Prostate gland (tissue), 2 donors: ENCODE measurements around the gene C11orf21.

Experiments used
- POLR2A ChIP-seq: fragments of 450-650 bp; IDR thresholded peaks from one replicate; pipeline ENCODE4 v1.6.1; 2016; ENCODE audit warnings: antibody characterized with exemption, mild to moderate bottlenecking
- POLR2AphosphoS5 ChIP-seq: sonication (generic); formaldehyde crosslinking; IDR thresholded peaks from one replicate; pipeline ENCODE4 v1.6.1; 2017; ENCODE audit warnings: antibody characterized with exemption
- TF ChIP-seq, protein P1 (sequence below), 4 experiments: fragments of 200-600 bp in 2 of 4; fragments of 450-650 bp in 2 of 4; sonication (generic) in 2 of 4; IDR thresholded peaks; 1 replicate in 3 of 4; 2 replicates in 1 of 4; pipeline ENCODE4 v1.5.1; 2016 to 2019; ENCODE audit warnings: antibody characterized with exemption in 4 of 4, mild to moderate bottlenecking in 2 of 4, moderate library complexity in 2 of 4

DNA sequence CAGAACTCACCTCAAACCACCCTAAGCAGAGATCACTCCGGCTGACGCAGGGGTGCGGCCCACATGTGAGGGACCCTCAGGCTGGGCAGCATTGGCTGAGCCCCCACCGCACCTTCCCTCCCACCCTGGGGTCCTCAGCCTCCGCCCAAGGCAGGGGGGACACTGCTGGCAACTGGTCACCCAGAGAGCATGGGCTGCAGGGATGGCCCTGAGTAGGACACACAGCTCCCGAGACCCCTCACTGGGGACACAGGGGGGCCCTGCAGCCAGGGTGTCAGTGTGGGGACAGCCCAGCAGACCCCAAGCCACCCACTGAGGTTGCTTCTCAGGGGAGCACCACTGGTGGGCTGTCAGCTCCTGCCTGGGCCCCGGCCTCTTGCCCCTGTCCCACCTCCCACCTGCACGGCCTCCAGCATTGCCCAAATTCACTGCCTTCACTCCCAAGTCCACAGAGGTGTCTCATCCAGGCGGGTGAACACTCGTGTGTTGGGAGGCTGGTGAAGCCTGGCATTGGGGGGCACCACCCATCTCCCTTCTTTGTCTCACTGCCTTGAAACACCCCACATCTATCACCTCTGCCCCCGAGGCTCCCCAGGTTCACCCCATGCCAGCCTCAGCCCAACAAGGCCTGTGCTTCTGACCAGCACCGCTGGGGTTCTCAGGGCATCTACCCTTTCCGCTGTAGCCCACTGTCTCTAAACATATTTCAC, 4.7 kb downstream of the C11orf21 start:
- TF ChIP-seq POLR2A (no peak), POLR2AphosphoS5 (no peak)
- TF ChIP-seq, protein P1, sequence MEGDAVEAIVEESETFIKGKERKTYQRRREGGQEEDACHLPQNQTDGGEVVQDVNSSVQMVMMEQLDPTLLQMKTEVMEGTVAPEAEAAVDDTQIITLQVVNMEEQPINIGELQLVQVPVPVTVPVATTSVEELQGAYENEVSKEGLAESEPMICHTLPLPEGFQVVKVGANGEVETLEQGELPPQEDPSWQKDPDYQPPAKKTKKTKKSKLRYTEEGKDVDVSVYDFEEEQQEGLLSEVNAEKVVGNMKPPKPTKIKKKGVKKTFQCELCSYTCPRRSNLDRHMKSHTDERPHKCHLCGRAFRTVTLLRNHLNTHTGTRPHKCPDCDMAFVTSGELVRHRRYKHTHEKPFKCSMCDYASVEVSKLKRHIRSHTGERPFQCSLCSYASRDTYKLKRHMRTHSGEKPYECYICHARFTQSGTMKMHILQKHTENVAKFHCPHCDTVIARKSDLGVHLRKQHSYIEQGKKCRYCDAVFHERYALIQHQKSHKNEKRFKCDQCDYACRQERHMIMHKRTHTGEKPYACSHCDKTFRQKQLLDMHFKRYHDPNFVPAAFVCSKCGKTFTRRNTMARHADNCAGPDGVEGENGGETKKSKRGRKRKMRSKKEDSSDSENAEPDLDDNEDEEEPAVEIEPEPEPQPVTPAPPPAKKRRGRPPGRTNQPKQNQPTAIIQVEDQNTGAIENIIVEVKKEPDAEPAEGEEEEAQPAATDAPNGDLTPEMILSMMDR (IDR thresholded peaks at IDR 0.05): no peak
